Measurements from ENCODE around the gene NR1D2.
"Not testable (repeated sequence)": the region's sequence is repeated elsewhere in the genome, so short reads cannot be mapped to it uniquely, and the experiment has no call there.

The NR1D2 gene

GRCh38 chr3:24018784-24019570 lies 73.9 kb downstream of the NR1D2 start:
- DNase-seq (ENCODE audit: low read depth), result no peak
- no peak overlapping the region for H3K4me3 ChIP-seq (ENCODE audit: low read depth, low read length)
- no peak for TF ChIP-seq CTCF (conservative IDR thresholded peaks at IDR 0.05; ENCODE audit: low read depth, low read length)

GRCh38 chr3:24019585-24019984 lies 74.5 kb downstream of the NR1D2 start:
- no peak for TF ChIP-seq CTCF (conservative IDR thresholded peaks at IDR 0.05; ENCODE audit: low read depth, low read length)
- no peak overlapping the region for H3K4me3 ChIP-seq (ENCODE audit: low read depth, low read length)

GRCh38 chr3:24020036-24020691 lies 75.1 kb downstream of the NR1D2 start:
- no peak for DNase-seq (ENCODE audit: low read depth)
- no peak overlapping the region for H3K4me3 ChIP-seq (ENCODE audit: low read depth, low read length)
- TF ChIP-seq CTCF (conservative IDR thresholded peaks at IDR 0.05; ENCODE audit: low read depth, low read length), result no peak

More at GRCh38 chr3:24019585-24019984, 74.5 kb downstream of the NR1D2 start:
- DNase-seq (ENCODE audit: low read depth), result no peak

GRCh38 chr3:24023197-24023596 lies 78.1 kb downstream of the NR1D2 start:
- TF ChIP-seq CTCF (conservative IDR thresholded peaks at IDR 0.05; ENCODE audit: low read depth, low read length), result no peak
- no peak for DNase-seq (ENCODE audit: low read depth)

GRCh38 chr3:24025805-24026204 lies 80.7 kb downstream of the NR1D2 start:
- no peak overlapping the region for H3K4me3 ChIP-seq (ENCODE audit: low read depth, low read length)
- TF ChIP-seq CTCF (conservative IDR thresholded peaks at IDR 0.05; ENCODE audit: low read depth, low read length), result no peak
- no peak for DNase-seq (ENCODE audit: low read depth)

More at GRCh38 chr3:24023197-24023596, 78.1 kb downstream of the NR1D2 start:
- H3K4me3 ChIP-seq (ENCODE audit: low read depth, low read length), result no peak overlapping the region

- DNase-seq (ENCODE audit: low read depth); H3K4me3 ChIP-seq (ENCODE audit: low read depth, low read length): not testable (repeated sequence)
Observed at GRCh38 chr3:24026665-24027064, 81.6 kb downstream of the NR1D2 start.

- no peak for DNase-seq (ENCODE audit: low read depth)
- no peak for TF ChIP-seq CTCF (conservative IDR thresholded peaks at IDR 0.05; ENCODE audit: low read depth, low read length)
- H3K4me3 ChIP-seq (ENCODE audit: low read depth, low read length), result no peak overlapping the region
Observed at GRCh38 chr3:24027946-24028345, 82.9 kb downstream of the NR1D2 start.

Measured in choroid plexus epithelial cell (primary cell).